Endodermal cell (in vitro differentiated cells): Measurements from ENCODE around the gene OR1S1. TPM values are rescaled to one million over a fixed set of nuclear protein-coding genes. Genes with fewer than 3 reads are reported as not detected.

Experiments
- DNase-seq: peaks from one replicate; pipeline ENCODE4 v3.0.0-alpha.2; 2017
- H3K27ac ChIP-seq: 2 replicates; pipeline ENCODE4 v1.5.1; 2013; ENCODE audit warnings: mild to moderate bottlenecking, low read depth, low read length, moderate library complexity
- H3K27me3 ChIP-seq: 2 replicates; pipeline ENCODE4 v1.6.1; 2013; ENCODE audit warnings: mild to moderate bottlenecking, low read length, moderate library complexity; ENCODE audit not compliant: insufficient read depth, control insufficient read depth, poor library complexity, severe bottlenecking
- H3K36me3 ChIP-seq: 2 replicates; pipeline ENCODE4 v1.7.0; 2013; ENCODE audit warnings: mild to moderate bottlenecking, low read length, moderate library complexity; ENCODE audit not compliant: control insufficient read depth, insufficient read depth
- H3K4me1 ChIP-seq: one replicate; pipeline ENCODE4 v1.7.0; 2013; ENCODE audit warnings: low read length; ENCODE audit not compliant: control insufficient read depth, insufficient read depth
- H3K4me3 ChIP-seq: 2 replicates; pipeline ENCODE4 v1.5.1; 2013; ENCODE audit warnings: mild to moderate bottlenecking, low read length, moderate library complexity
- H3K9ac ChIP-seq: 2 replicates; pipeline ENCODE4 v1.6.1; 2013; ENCODE audit warnings: mild to moderate bottlenecking, low read length, moderate library complexity; ENCODE audit not compliant: poor library complexity, severe bottlenecking; ENCODE audit errors: extremely low read depth
- H3K9me3 ChIP-seq: 2 replicates; pipeline ENCODE4 v1.6.1; 2013; ENCODE audit warnings: mild to moderate bottlenecking, low read length, moderate library complexity; ENCODE audit not compliant: control insufficient read depth
- H3K27ac Mint-ChIP-seq: 2 replicates; pipeline ENCODE4 v1.8.0; 2020; ENCODE audit warnings: mixed read lengths
- H3K27me3 Mint-ChIP-seq: 2 replicates; pipeline ENCODE4 v1.8.0; 2021; ENCODE audit warnings: mild to moderate bottlenecking, mixed read lengths; ENCODE audit not compliant: insufficient read depth
- H3K36me3 Mint-ChIP-seq: 2 replicates; pipeline ENCODE4 v1.8.0; 2020; ENCODE audit warnings: low read depth, mixed read lengths
- H3K4me1 Mint-ChIP-seq: 2 replicates; pipeline ENCODE4 v1.8.0; 2020; ENCODE audit warnings: mixed read lengths
- H3K4me3 Mint-ChIP-seq: 2 replicates; pipeline ENCODE4 v1.8.0; 2020; ENCODE audit warnings: mild to moderate bottlenecking, moderate library complexity, mixed read lengths
- H3K9me3 Mint-ChIP-seq: 2 replicates; pipeline ENCODE4 v1.8.0; 2020; ENCODE audit warnings: mild to moderate bottlenecking, mixed read lengths
- CTCF ChIP-seq: fragments of 200-600 bp; sonication (generic); conservative IDR thresholded peaks from 2 replicates; pipeline ENCODE4 v1.5.0; 2021; ENCODE audit warnings: antibody characterized with exemption, mild to moderate bottlenecking
- WGBS, 2 experiments: methylation state at CpG; one replicate each; pipeline versions ENCODE4 v1.1.5 to v1.1.7; 2013; ENCODE audit warnings: missing lambda C conversion rate in 2 of 2, mixed read lengths in 1 of 2; ENCODE audit not compliant: insufficient coverage in 1 of 2, insufficient read length in 1 of 2; 5-methylcytosine and 5-hydroxymethylcytosine counted together
- total RNA-seq, 2 donors: library from RNA; stranded (reverse); fragmentation: NEBNext Ultra II Directional in 1 of 2; extraction: Animal tissue kit (Norgen Biotek cat#: 25700) in 1 of 2; gene quantifications; 2 replicates in 1 of 2; 3 replicates in 1 of 2; pipeline ENCODE4 v1.2.1, GENCODE V29; 2021

OR1S1 gene
- total RNA-seq, 2 donors from 2014 or later = not detected

GRCh38 chr11:58179648-58180047 is 32.9 kb upstream of the OR1S1 start:
- H3K27ac Mint-ChIP-seq = no peak overlapping the region
- Histone ChIP-seq H3K36me3 (no peaks in the 10 kb centered on the region), H3K4me1 (peaks cover 2% of the 10 kb centered on the region), H3K9ac (no peak overlapping the region), H3K4me3 (no peak overlapping the region), H3K27me3 (no peaks in the 10 kb centered on the region), H3K27ac (no peak overlapping the region), H3K9me3 (no peaks in the 10 kb centered on the region)
- H3K4me1 Mint-ChIP-seq = no peaks in the 10 kb centered on the region
- 87 to 90% methylated on average over 5 to 7 of the region's 7 CpGs for WGBS, 2 experiments
- H3K36me3 Mint-ChIP-seq = no peaks in the 10 kb centered on the region
- no peaks in the 10 kb centered on the region for H3K9me3 Mint-ChIP-seq
- no peak overlapping the region for H3K4me3 Mint-ChIP-seq
- no peak for TF ChIP-seq CTCF
- H3K27me3 Mint-ChIP-seq = no peaks in the 10 kb centered on the region
- DNase-seq = no peak

GRCh38 chr11:58186938-58187337 is 25.6 kb upstream of the OR1S1 start:
- no peaks in the 10 kb centered on the region for H3K9me3 ChIP-seq
- H3K4me3 ChIP-seq = no peak overlapping the region
- Mint-ChIP-seq H3K36me3 (no peaks in the 10 kb centered on the region), H3K27ac (no peak overlapping the region), H3K9me3 (no peaks in the 10 kb centered on the region), H3K4me1 (no peaks in the 10 kb centered on the region), H3K27me3 (no peaks in the 10 kb centered on the region), H3K4me3 (no peak overlapping the region)
- H3K4me1 ChIP-seq = peaks cover 2% of the 10 kb centered on the region
- no peak for TF ChIP-seq CTCF
- H3K27me3 ChIP-seq = no peaks in the 10 kb centered on the region
- DNase-seq = no peak
- no peaks in the 10 kb centered on the region for H3K36me3 ChIP-seq
- no peak overlapping the region for H3K27ac ChIP-seq
- WGBS, 2 experiments = 94 to 96% methylated on average over 4 of the region's 4 CpGs
- no peak overlapping the region for H3K9ac ChIP-seq

- no peaks in the 10 kb centered on the region for H3K4me1 Mint-ChIP-seq
- peaks cover 2% of the 10 kb centered on the region for H3K4me1 ChIP-seq
- no peaks in the 10 kb centered on the region for H3K9me3 ChIP-seq
- H3K27ac ChIP-seq = no peak within 1 kb of the TSS
- H3K9me3 Mint-ChIP-seq = no peaks in the 10 kb centered on the region
- H3K36me3 ChIP-seq = no peaks in the 10 kb centered on the region
- TF ChIP-seq CTCF = no peak
- H3K27me3 ChIP-seq = no peaks in the 10 kb centered on the region
- no peak within 1 kb of the TSS for H3K4me3 ChIP-seq
- no peak for DNase-seq
- WGBS, 2 experiments = 86 to 91% methylated on average over 1 to 2 of the region's 2 CpGs
- H3K36me3 Mint-ChIP-seq = no peaks in the 10 kb centered on the region
- H3K4me3 Mint-ChIP-seq = no peak within 1 kb of the TSS
- H3K9ac ChIP-seq = no peak within 1 kb of the TSS
- no peak within 1 kb of the TSS for H3K27ac Mint-ChIP-seq
- H3K27me3 Mint-ChIP-seq = no peaks in the 10 kb centered on the region
These were observed 23.8 kb upstream of the OR1S1 start, which contains the start of gene OR9Q2 for GRCh38 chr11:58188770-58189169. OR9Q2 (plus strand) TSS chr11:58189070; CDS start chr11:58190491, 1,421 bp downstream.
